Endodermal cell (in vitro differentiated cells): ENCODE data around the gene CD68. TPM values are rescaled to one million over a fixed set of nuclear protein-coding genes. Genes with fewer than 3 reads are reported as not detected.

Source experiments
- DNase-seq: peaks from one replicate; pipeline ENCODE4 v3.0.0-alpha.2; 2017
- H3K27ac ChIP-seq: 2 replicates; pipeline ENCODE4 v1.5.1; 2013; ENCODE audit warnings: mild to moderate bottlenecking, low read depth, low read length, moderate library complexity
- H3K27me3 ChIP-seq: 2 replicates; pipeline ENCODE4 v1.6.1; 2013; ENCODE audit warnings: mild to moderate bottlenecking, low read length, moderate library complexity; ENCODE audit not compliant: insufficient read depth, control insufficient read depth, poor library complexity, severe bottlenecking
- H3K36me3 ChIP-seq: 2 replicates; pipeline ENCODE4 v1.7.0; 2013; ENCODE audit warnings: mild to moderate bottlenecking, low read length, moderate library complexity; ENCODE audit not compliant: control insufficient read depth, insufficient read depth
- H3K4me1 ChIP-seq: one replicate; pipeline ENCODE4 v1.7.0; 2013; ENCODE audit warnings: low read length; ENCODE audit not compliant: control insufficient read depth, insufficient read depth
- H3K4me3 ChIP-seq: 2 replicates; pipeline ENCODE4 v1.5.1; 2013; ENCODE audit warnings: mild to moderate bottlenecking, low read length, moderate library complexity
- H3K9ac ChIP-seq: 2 replicates; pipeline ENCODE4 v1.6.1; 2013; ENCODE audit warnings: mild to moderate bottlenecking, low read length, moderate library complexity; ENCODE audit not compliant: poor library complexity, severe bottlenecking; ENCODE audit errors: extremely low read depth
- H3K9me3 ChIP-seq: 2 replicates; pipeline ENCODE4 v1.6.1; 2013; ENCODE audit warnings: mild to moderate bottlenecking, low read length, moderate library complexity; ENCODE audit not compliant: control insufficient read depth
- H3K27ac Mint-ChIP-seq: 2 replicates; pipeline ENCODE4 v1.8.0; 2020; ENCODE audit warnings: mixed read lengths
- H3K27me3 Mint-ChIP-seq: 2 replicates; pipeline ENCODE4 v1.8.0; 2021; ENCODE audit warnings: mild to moderate bottlenecking, mixed read lengths; ENCODE audit not compliant: insufficient read depth
- H3K36me3 Mint-ChIP-seq: 2 replicates; pipeline ENCODE4 v1.8.0; 2020; ENCODE audit warnings: low read depth, mixed read lengths
- H3K4me1 Mint-ChIP-seq: 2 replicates; pipeline ENCODE4 v1.8.0; 2020; ENCODE audit warnings: mixed read lengths
- H3K4me3 Mint-ChIP-seq: 2 replicates; pipeline ENCODE4 v1.8.0; 2020; ENCODE audit warnings: mild to moderate bottlenecking, moderate library complexity, mixed read lengths
- H3K9me3 Mint-ChIP-seq: 2 replicates; pipeline ENCODE4 v1.8.0; 2020; ENCODE audit warnings: mild to moderate bottlenecking, mixed read lengths
- CTCF ChIP-seq: fragments of 200-600 bp; sonication (generic); conservative IDR thresholded peaks from 2 replicates; pipeline ENCODE4 v1.5.0; 2021; ENCODE audit warnings: antibody characterized with exemption, mild to moderate bottlenecking
- WGBS, 2 experiments: methylation state at CpG; one replicate each; pipeline versions ENCODE4 v1.1.5 to v1.1.7; 2013; ENCODE audit warnings: missing lambda C conversion rate in 2 of 2, mixed read lengths in 1 of 2; ENCODE audit not compliant: insufficient coverage in 1 of 2, insufficient read length in 1 of 2; 5-methylcytosine and 5-hydroxymethylcytosine counted together
- total RNA-seq, 2 donors: library from RNA; stranded (reverse); fragmentation: NEBNext Ultra II Directional in 1 of 2; extraction: Animal tissue kit (Norgen Biotek cat#: 25700) in 1 of 2; gene quantifications; 2 replicates in 1 of 2; 3 replicates in 1 of 2; pipeline ENCODE4 v1.2.1, GENCODE V29; 2021

The CD68 gene
- total RNA-seq, 2 donors from 2014 or later = 0.44 TPM; not detected in 1

- 88% methylated on average over 3 of the region's 3 CpGs; no CpG with 5 or more reads in 1 of the 2 experiments for WGBS, 2 experiments
- no peak overlapping the region for H3K27ac ChIP-seq
- Mint-ChIP-seq H3K27ac (no peak overlapping the region), H3K4me1 (peaks cover 22% of the 10 kb centered on the region), H3K27me3 (no peaks in the 10 kb centered on the region), H3K9me3 (no peaks in the 10 kb centered on the region), H3K4me3 (peak overlapping the region; percentile 80), H3K36me3 (peaks cover 23% of the 10 kb centered on the region)
- peaks cover 26% of the 10 kb centered on the region for H3K36me3 ChIP-seq
- DNase-seq = no peak
- no peak overlapping the region for H3K9ac ChIP-seq
- no peaks in the 10 kb centered on the region for H3K9me3 ChIP-seq
- H3K27me3 ChIP-seq = no peaks in the 10 kb centered on the region
- TF ChIP-seq CTCF = no peak
- peak overlapping the region; percentile 100 for H3K4me3 ChIP-seq
- no peaks in the 10 kb centered on the region for H3K4me1 ChIP-seq
Observed at GRCh38 chr17:7611635-7612293, 32.3 kb downstream of the CD68 start.

GRCh38 chr17:7612294-7612640 lies 32.8 kb downstream of the CD68 start:
- no peaks in the 10 kb centered on the region for H3K9me3 Mint-ChIP-seq
- TF ChIP-seq CTCF = no peak
- peak overlapping the region; percentile 80 for H3K4me3 Mint-ChIP-seq
- no peak overlapping the region for H3K27ac Mint-ChIP-seq
- Histone ChIP-seq H3K4me1 (no peaks in the 10 kb centered on the region), H3K36me3 (peaks cover 26% of the 10 kb centered on the region), H3K27ac (no peak overlapping the region), H3K27me3 (no peaks in the 10 kb centered on the region), H3K9me3 (no peaks in the 10 kb centered on the region), H3K4me3 (peak overlapping the region; percentile 100), H3K9ac (no peak overlapping the region)
- no peaks in the 10 kb centered on the region for H3K27me3 Mint-ChIP-seq
- DNase-seq = no peak
- 92 to 97% methylated on average over 1 of the region's 1 CpG for WGBS, 2 experiments
- peaks cover 22% of the 10 kb centered on the region for H3K4me1 Mint-ChIP-seq
- peaks cover 23% of the 10 kb centered on the region for H3K36me3 Mint-ChIP-seq

GRCh38 chr17:7613769-7614424 lies 34.5 kb downstream of the CD68 start:
- Histone ChIP-seq H3K36me3 (peaks cover 20% of the 10 kb centered on the region), H3K9ac (peak overlapping the region; percentile 74), H3K9me3 (no peaks in the 10 kb centered on the region), H3K27ac (peak overlapping the region; percentile 80), H3K4me1 (no peaks in the 10 kb centered on the region), H3K27me3 (no peaks in the 10 kb centered on the region), H3K4me3 (peak overlapping the region; percentile 100)
- Mint-ChIP-seq H3K4me1 (peaks cover 22% of the 10 kb centered on the region), H3K9me3 (no peaks in the 10 kb centered on the region), H3K27ac (peak overlapping the region; percentile 67), H3K36me3 (peaks cover 23% of the 10 kb centered on the region), H3K4me3 (peak overlapping the region; percentile 80), H3K27me3 (no peaks in the 10 kb centered on the region)
- 10 to 12% methylated on average over 13 to 20 of the region's 20 CpGs for WGBS, 2 experiments
- peak; percentile 60 for DNase-seq
- TF ChIP-seq CTCF = no peak
